A549 (cell line): ENCODE data around the gene SLC19A1. TPM values are rescaled to one million over a fixed set of nuclear protein-coding genes. Genes with fewer than 3 reads are reported as not detected.

Experiments
- ATAC-seq, 2 experiments: fragments of 200-7000 bp in 1 of 2; fragments of >200 bp in 1 of 2; cut with Nextera tagmentation in 1 of 2; cut with Tn5 transposase in 1 of 2; 3 replicates each; pipeline versions ENCODE4 v1.8.0 to v1.9.1; 2018 to 2020; ENCODE audit warnings: mild to moderate bottlenecking in 1 of 2, moderate library complexity in 1 of 2
- CTCF ChIA-PET: fragments of 300-600 bp; sonication (Branson Sonifier 250); formaldehyde crosslinking; extraction: SDS; loops from one replicate; lab custom pipeline; 2021; ENCODE audit warnings: antibody characterized with exemption, inconsistent platforms; lab: Yijun Ruan, JAX
- POLR2A ChIA-PET: fragments of 350-600 bp; formaldehyde crosslinking; extraction: SDS; loops from one replicate; lab custom pipeline; 2021; ENCODE audit warnings: antibody characterized with exemption, inconsistent platforms; lab: Yijun Ruan, JAX
- DNase-seq, 2 experiments: peaks; one replicate each; pipeline versions ENCODE4 v3.0.0 to v3.0.0-alpha.2; 2011 to 2016; ENCODE audit warnings: low read depth in 1 of 2, low spot score in 1 of 2
- FAIRE-seq: peaks from 2 replicates; lab custom pipeline; 2011; peaks lifted over from hg19 to GRCh38; lab: Jason Lieb, UNC
- H3K27ac ChIP-seq, 2 experiments: fragments of >200 bp; sonication (Bioruptor Twin); formaldehyde crosslinking; 3 replicates each; pipeline ENCODE4 v1.5.1; 2016 to 2017
- H3K4me1 ChIP-seq: fragments of >200 bp; sonication (Bioruptor Twin); formaldehyde crosslinking; 3 replicates; pipeline ENCODE4 v1.6.1; 2016
- H3K4me2 ChIP-seq: fragments of >200 bp; sonication (Bioruptor Twin); formaldehyde crosslinking; 3 replicates; pipeline ENCODE4 v1.6.1; 2016
- H3K4me3 ChIP-seq: fragments of >200 bp; sonication (Bioruptor Twin); formaldehyde crosslinking; 3 replicates; pipeline ENCODE4 v1.5.1; 2016
- H3K9me3 ChIP-seq: fragments of >200 bp; sonication (Bioruptor Twin); formaldehyde crosslinking; 3 replicates; pipeline ENCODE4 v1.6.1; 2016
- ATOH8 ChIP-seq: fragments of 250-450 bp; sonication (Bioruptor Pico); IDR thresholded peaks from 2 replicates; pipeline ENCODE4 v1.5.0; 2020; ENCODE audit warnings: low read depth, mild to moderate bottlenecking, moderate library complexity
- CBX2 ChIP-seq: fragments of 200-600 bp; sonication (generic); IDR thresholded peaks from 2 replicates; pipeline ENCODE4 v1.6.1; 2016; ENCODE audit warnings: low read depth, mild to moderate bottlenecking, borderline replicate concordance
- CBX8 ChIP-seq: fragments of 200-600 bp; sonication (generic); IDR thresholded peaks from 2 replicates; pipeline ENCODE4 v1.6.1; 2016
- CHD4 ChIP-seq: fragments of 200-600 bp; sonication (generic); IDR thresholded peaks from 2 replicates; pipeline ENCODE4 v1.6.1; 2016; ENCODE audit warnings: antibody characterized with exemption, mild to moderate bottlenecking, borderline replicate concordance
- EP300 ChIP-seq, 2 experiments: fragments of >200 bp; sonication (Bioruptor Twin); formaldehyde crosslinking; IDR thresholded peaks; 2 replicates in 1 of 2; 3 replicates in 1 of 2; pipeline ENCODE4 v1.6.1; 2016 to 2017
- ESRRA ChIP-seq: fragments of 150-350 bp; IDR thresholded peaks from 2 replicates; pipeline ENCODE4 v1.6.1; 2014; ENCODE audit warnings: mild to moderate bottlenecking, low read length, borderline replicate concordance
- HDAC2 ChIP-seq: fragments of 200-600 bp; sonication (generic); IDR thresholded peaks from 2 replicates; pipeline ENCODE4 v1.6.1; 2016
- HEYL ChIP-seq: fragments of 250-450 bp; sonication (Bioruptor Pico); IDR thresholded peaks from 2 replicates; pipeline ENCODE4 v1.8.0; 2021; ENCODE audit warnings: mild to moderate bottlenecking, moderate library complexity
- HMGXB4 ChIP-seq: fragments of 250-450 bp; sonication (Bioruptor Pico); IDR thresholded peaks from 2 replicates; pipeline ENCODE4 v1.5.0; 2021; ENCODE audit warnings: mild to moderate bottlenecking, moderate library complexity, borderline replicate concordance
- HOXB5 ChIP-seq: fragments of 250-450 bp; sonication (Bioruptor Pico); IDR thresholded peaks from 2 replicates; pipeline ENCODE4 v1.5.0; 2020; ENCODE audit warnings: mild to moderate bottlenecking, moderate library complexity
- JUN ChIP-seq, 2 experiments: fragments of >200 bp; sonication (Bioruptor Twin); formaldehyde crosslinking; IDR thresholded peaks; 2 replicates in 1 of 2; 3 replicates in 1 of 2; pipeline ENCODE4 v1.6.1; 2016 to 2017
- KDM1A ChIP-seq: fragments of 200-600 bp; sonication (generic); IDR thresholded peaks from 2 replicates; pipeline ENCODE4 v1.6.1; 2016; ENCODE audit warnings: low read depth, mild to moderate bottlenecking
- MAFK ChIP-seq: fragments of 450-650 bp; IDR thresholded peaks from 2 replicates; pipeline ENCODE4 v1.6.1; 2014; ENCODE audit not compliant: partially characterized antibody
- NFE2L2 ChIP-seq: fragments of 150-350 bp; conservative IDR thresholded peaks from 2 replicates; pipeline ENCODE4 v1.6.1; 2014; ENCODE audit warnings: low read length
- PHF8 ChIP-seq: fragments of 200-600 bp; sonication (generic); IDR thresholded peaks from 2 replicates; pipeline ENCODE4 v1.6.1; 2016; ENCODE audit warnings: low read depth, mild to moderate bottlenecking, antibody characterized with exemption, moderate library complexity, borderline replicate concordance
- SMC3 ChIP-seq: fragments of >200 bp; sonication (Bioruptor Twin); formaldehyde crosslinking; IDR thresholded peaks from 3 replicates; pipeline ENCODE4 v1.6.1; 2018; ENCODE audit warnings: inconsistent platforms
- TP53 ChIP-seq: fragments of 250-450 bp; sonication (Bioruptor Pico); IDR thresholded peaks from 2 replicates; pipeline ENCODE4 v1.5.0; 2021; ENCODE audit warnings: mild to moderate bottlenecking, moderate library complexity
- WGBS: methylation state at CpG from one replicate; pipeline ENCODE4 v1.1.6; 2017; ENCODE audit errors: missing lambda C conversion rate; 5-methylcytosine and 5-hydroxymethylcytosine counted together
- polyA plus RNA-seq, 4 experiments: library from polyadenylated mRNA; depleted of rRNA in 3 of 4; stranded (reverse); fragments of >200 nt; fragmentation: RNase III in 1 of 4; extraction: RNeasy Plus Mini Kit Qiagen cat#74134 plus additional on column Dnase treatment in 1 of 4; gene quantifications; 2 replicates in 3 of 4; 3 replicates in 1 of 4; pipeline ENCODE4 v1.2.3, GENCODE V29; 2011 to 2017
- TF ChIP-seq, protein P1 (sequence below): IDR thresholded peaks from 2 replicates; pipeline ENCODE4 v1.6.1; 2012; ENCODE audit warnings: low read depth, borderline replicate concordance
- TF ChIP-seq, protein P2 (sequence below): IDR thresholded peaks from 2 replicates; pipeline ENCODE4 v1.6.1; 2012
- TF ChIP-seq, protein P3 (sequence below): fragments of >200 bp; sonication (Bioruptor Twin); formaldehyde crosslinking; IDR thresholded peaks from 3 replicates; pipeline ENCODE4 v1.6.1; 2016
- TF ChIP-seq, protein P4 (sequence below): fragments of >200 bp; sonication (Bioruptor Twin); formaldehyde crosslinking; IDR thresholded peaks from 3 replicates; pipeline ENCODE4 v1.5.1; 2016

The SLC19A1 gene
- polyA plus RNA-seq, 2 of the 4 experiments (the other 2 are of a cell fraction): 9.8 to 14.0 TPM

DNA sequence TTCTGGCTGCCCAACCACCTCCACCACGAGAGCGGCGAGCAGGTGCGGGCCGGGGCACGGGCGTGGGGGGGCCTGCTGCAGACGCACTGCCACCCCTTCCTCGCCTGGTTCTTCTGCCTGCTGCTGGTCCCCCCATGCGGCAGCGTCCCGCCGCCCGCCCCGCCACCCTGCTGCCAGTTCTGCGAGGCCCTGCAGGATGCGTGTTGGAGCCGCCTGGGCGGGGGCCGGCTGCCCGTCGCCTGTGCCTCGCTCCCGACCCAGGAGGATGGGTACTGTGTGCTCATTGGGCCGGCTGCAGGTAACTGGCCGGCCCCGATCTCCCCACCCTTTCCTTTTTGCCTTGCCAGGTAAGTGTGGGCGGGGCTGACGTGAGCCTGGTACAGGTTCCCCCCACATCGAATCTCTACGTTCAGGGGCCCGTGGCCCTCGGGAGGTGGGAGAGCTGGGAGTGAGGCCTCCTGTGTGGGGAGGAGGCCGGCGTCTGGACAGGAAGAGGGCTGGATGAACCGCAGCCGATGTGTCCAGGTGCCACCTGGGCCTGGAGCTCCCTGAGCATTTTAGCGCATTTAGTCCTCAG lies 85.6 kb downstream of the SLC19A1 start:
- DNase-seq (no peak), ATAC-seq (no peak), FAIRE-seq (no peak)
- peaks cover 5% of the 10 kb centered on the region; the same call in 2 of the 3 replicates for H3K9me3 ChIP-seq
- no peak overlapping the region for H3K27ac ChIP-seq
- no peak overlapping the region for H3K4me2 ChIP-seq
- CTCF ChIA-PET: interaction anchor here (1.1 kb wide), 1 partner anchor 695 kb away, joined by 3 read pairs; no protein-coding TSS in a partner anchor
- TF ChIP-seq TP53 (CRISPR knock-in tag) (no peak), EP300 (IDR thresholded peaks at IDR 0.05) (no peak)
- WGBS: 96% methylated on average over 12 of the region's 38 CpGs
- no peak overlapping the region for H3K4me3 ChIP-seq
- peaks cover 15% of the 10 kb centered on the region for H3K4me1 ChIP-seq
- POLR2A ChIA-PET: no interaction called here

DNA sequence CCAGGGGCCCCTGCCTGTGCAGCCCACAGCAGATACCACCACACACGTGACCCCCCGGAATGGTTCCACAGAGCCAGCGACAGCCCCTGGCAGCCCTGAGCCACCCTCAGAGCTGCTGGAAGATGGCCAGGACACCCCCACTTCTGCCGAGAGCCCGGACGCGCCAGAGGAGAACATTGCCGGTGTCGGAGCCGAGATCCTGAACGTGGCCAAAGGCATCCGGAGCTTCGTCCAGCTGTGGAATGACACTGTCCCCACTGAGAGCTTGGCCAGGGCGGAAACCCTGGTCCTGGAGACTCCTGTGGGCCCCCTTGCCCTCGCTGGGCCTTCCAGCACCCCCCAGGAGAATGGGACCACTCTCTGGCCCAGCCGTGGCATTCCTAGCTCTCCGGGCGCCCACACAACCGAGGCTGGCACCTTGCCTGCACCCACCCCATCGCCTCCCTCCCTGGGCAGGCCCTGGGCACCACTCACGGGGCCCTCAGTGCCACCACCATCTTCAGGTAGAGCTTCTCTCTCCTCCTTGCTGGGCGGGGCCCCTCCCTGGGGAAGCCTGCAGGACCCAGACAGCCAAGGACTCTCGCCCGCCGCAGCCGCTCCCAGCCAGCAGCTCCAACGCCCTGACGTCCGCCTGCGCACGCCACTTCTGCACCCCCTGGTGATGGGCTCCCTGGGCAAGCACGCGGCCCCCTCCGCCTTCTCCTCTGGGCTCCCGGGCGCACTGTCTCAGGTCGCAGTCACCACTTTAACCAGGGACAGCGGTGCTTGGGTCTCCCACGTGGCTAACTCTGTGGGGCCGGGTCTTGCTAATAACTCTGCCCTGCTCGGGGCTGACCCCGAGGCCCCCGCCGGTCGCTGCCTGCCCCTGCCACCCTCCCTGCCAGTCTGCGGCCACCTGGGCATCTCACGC lies 86.3 kb downstream of the SLC19A1 start:
- Histone ChIP-seq H3K9me3 (no peaks in the 10 kb centered on the region), H3K4me1 (peaks cover 12% of the 10 kb centered on the region), H3K4me3 (no peak overlapping the region), H3K4me2 (no peak overlapping the region), H3K27ac (no peak overlapping the region)
- no peak for DNase-seq
- no peak for FAIRE-seq
- POLR2A ChIA-PET: no interaction called here
- CTCF ChIA-PET: interaction anchor here (1.0 to 1.4 kb wide), 3 partner anchors 163 to 694 kb away, joined by 3 to 4 read pairs (median 3); no protein-coding TSS in a partner anchor
- ATAC-seq: no peak
- WGBS: 94% methylated on average over 16 of the region's 47 CpGs
- no peak for TF ChIP-seq HEYL (CRISPR knock-in tag)
- TF ChIP-seq MAFK: no peak
- no peak for TF ChIP-seq JUN (IDR thresholded peaks at IDR 0.05)
- TF ChIP-seq CBX8: no peak
- no peak for TF ChIP-seq HOXB5
- TF ChIP-seq SMC3: no peak
- TF ChIP-seq, protein P1, sequence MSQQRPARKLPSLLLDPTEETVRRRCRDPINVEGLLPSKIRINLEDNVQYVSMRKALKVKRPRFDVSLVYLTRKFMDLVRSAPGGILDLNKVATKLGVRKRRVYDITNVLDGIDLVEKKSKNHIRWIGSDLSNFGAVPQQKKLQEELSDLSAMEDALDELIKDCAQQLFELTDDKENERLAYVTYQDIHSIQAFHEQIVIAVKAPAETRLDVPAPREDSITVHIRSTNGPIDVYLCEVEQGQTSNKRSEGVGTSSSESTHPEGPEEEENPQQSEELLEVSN: no peak
- TF ChIP-seq ATOH8 (CRISPR knock-in tag): no peak
- no peak for TF ChIP-seq CHD4
- no peak for TF ChIP-seq NFE2L2
- TF ChIP-seq, protein P2, sequence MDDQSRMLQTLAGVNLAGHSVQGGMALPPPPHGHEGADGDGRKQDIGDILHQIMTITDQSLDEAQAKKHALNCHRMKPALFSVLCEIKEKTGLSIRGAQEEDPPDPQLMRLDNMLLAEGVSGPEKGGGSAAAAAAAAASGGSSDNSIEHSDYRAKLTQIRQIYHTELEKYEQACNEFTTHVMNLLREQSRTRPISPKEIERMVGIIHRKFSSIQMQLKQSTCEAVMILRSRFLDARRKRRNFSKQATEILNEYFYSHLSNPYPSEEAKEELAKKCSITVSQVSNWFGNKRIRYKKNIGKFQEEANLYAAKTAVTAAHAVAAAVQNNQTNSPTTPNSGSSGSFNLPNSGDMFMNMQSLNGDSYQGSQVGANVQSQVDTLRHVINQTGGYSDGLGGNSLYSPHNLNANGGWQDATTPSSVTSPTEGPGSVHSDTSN: no peak
- no peak for TF ChIP-seq PHF8
- no peak for TF ChIP-seq HMGXB4 (CRISPR knock-in tag)
- no peak for TF ChIP-seq KDM1A
- TF ChIP-seq HDAC2: no peak
- TF ChIP-seq ESRRA: no peak
- TF ChIP-seq CBX2: no peak
- TF ChIP-seq, protein P3, sequence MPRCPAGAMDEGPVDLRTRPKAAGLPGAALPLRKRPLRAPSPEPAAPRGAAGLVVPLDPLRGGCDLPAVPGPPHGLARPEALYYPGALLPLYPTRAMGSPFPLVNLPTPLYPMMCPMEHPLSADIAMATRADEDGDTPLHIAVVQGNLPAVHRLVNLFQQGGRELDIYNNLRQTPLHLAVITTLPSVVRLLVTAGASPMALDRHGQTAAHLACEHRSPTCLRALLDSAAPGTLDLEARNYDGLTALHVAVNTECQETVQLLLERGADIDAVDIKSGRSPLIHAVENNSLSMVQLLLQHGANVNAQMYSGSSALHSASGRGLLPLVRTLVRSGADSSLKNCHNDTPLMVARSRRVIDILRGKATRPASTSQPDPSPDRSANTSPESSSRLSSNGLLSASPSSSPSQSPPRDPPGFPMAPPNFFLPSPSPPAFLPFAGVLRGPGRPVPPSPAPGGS: no peak
- TF ChIP-seq, protein P4, sequence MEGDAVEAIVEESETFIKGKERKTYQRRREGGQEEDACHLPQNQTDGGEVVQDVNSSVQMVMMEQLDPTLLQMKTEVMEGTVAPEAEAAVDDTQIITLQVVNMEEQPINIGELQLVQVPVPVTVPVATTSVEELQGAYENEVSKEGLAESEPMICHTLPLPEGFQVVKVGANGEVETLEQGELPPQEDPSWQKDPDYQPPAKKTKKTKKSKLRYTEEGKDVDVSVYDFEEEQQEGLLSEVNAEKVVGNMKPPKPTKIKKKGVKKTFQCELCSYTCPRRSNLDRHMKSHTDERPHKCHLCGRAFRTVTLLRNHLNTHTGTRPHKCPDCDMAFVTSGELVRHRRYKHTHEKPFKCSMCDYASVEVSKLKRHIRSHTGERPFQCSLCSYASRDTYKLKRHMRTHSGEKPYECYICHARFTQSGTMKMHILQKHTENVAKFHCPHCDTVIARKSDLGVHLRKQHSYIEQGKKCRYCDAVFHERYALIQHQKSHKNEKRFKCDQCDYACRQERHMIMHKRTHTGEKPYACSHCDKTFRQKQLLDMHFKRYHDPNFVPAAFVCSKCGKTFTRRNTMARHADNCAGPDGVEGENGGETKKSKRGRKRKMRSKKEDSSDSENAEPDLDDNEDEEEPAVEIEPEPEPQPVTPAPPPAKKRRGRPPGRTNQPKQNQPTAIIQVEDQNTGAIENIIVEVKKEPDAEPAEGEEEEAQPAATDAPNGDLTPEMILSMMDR: no peak
